BLaER1 (cell line): ENCODE results near the gene KCNQ1OT1.

Experiments used
- H3K27ac ChIP-seq: shearing (Covaris generic); formaldehyde crosslinking; 2 replicates; pipeline ENCODE4 v1.8.1; 2022
- H3K27me3 ChIP-seq: shearing (Covaris generic); formaldehyde crosslinking; 2 replicates; pipeline ENCODE4 v1.8.1; 2022
- H3K36me3 ChIP-seq: shearing (Covaris generic); formaldehyde crosslinking; 2 replicates; pipeline ENCODE4 v1.8.1; 2022
- H3K4me1 ChIP-seq: shearing (Covaris generic); formaldehyde crosslinking; 2 replicates; pipeline ENCODE4 v1.8.1; 2022
- H3K4me2 ChIP-seq: shearing (Covaris generic); formaldehyde crosslinking; 2 replicates; pipeline ENCODE4 v1.8.1; 2022
- H3K4me3 ChIP-seq: shearing (Covaris generic); formaldehyde crosslinking; 2 replicates; pipeline ENCODE4 v1.8.1; 2022
- H3K9ac ChIP-seq: shearing (Covaris generic); formaldehyde crosslinking; 2 replicates; pipeline ENCODE4 v1.8.1; 2022
- H3K9me3 ChIP-seq: shearing (Covaris generic); formaldehyde crosslinking; 2 replicates; pipeline ENCODE4 v1.8.1; 2022
- H4K20me1 ChIP-seq: shearing (Covaris generic); formaldehyde crosslinking; 2 replicates; pipeline ENCODE4 v1.8.1; 2022
- Cebpa-rat ChIP-seq: shearing (Covaris generic); IDR thresholded peaks from 2 replicates; pipeline ENCODE4 v1.8.1; 2022

KCNQ1OT1 gene

GRCh38 chr11:2561696-2562581 is 137.9 kb downstream of the KCNQ1OT1 start:
- peaks cover 83% of the 10 kb centered on the region for H3K4me1 ChIP-seq
- H3K9ac ChIP-seq, result peak overlapping the region; percentile 69
- no peaks in the 10 kb centered on the region for H3K27me3 ChIP-seq
- peaks cover 7% of the 10 kb centered on the region for H3K9me3 ChIP-seq
- peak overlapping the region; percentile 90 for H3K27ac ChIP-seq
- H3K36me3 ChIP-seq, result no peaks in the 10 kb centered on the region
- no peak for TF ChIP-seq Cebpa-rat
- no peaks in the 10 kb centered on the region for H4K20me1 ChIP-seq
- no peak overlapping the region for H3K4me3 ChIP-seq
- peak overlapping the region; percentile 73 for H3K4me2 ChIP-seq

GRCh38 chr11:2559527-2560311 is 140.1 kb downstream of the KCNQ1OT1 start:
- no peak for TF ChIP-seq Cebpa-rat

DNA sequence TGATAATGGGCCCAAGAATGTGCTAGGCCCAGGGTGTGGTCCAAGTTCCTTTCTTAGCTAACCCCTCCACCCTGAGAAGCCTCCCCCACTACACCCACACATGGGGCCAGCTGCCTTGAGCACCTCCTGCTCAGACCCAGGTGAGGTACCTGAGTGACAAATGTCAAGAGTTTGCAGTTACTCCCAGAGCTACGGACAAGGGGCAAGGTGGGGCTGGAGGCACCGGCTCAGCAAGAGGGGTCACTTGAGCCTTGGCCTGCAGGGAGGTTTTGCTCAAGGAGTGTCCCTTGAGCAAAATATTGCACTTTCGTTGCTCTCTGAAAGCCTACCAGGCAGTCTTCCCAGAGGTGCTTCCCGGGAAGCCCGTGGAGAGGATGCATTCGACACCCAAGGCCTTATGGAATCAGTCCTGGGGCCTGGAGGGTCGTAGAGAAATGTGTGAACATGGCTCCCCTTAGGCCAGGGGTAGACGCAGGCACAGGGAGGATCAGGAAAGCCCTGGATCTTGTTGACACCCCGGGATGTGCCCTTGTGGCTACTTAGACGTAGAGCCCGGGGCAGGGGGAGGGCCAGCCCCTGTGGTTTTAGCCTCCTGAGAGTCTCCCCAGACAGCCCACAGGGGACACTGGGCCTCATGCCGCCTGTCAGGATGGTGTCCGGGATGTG is 140.8 kb downstream of the KCNQ1OT1 start:
- Histone ChIP-seq H3K4me3 (peak overlapping the region; percentile 50), H3K36me3 (no peaks in the 10 kb centered on the region), H3K27ac (peak overlapping the region; percentile 83), H3K27me3 (no peaks in the 10 kb centered on the region), H3K4me1 (peaks cover 96% of the 10 kb centered on the region), H3K9me3 (peaks cover 8% of the 10 kb centered on the region), H3K9ac (peak overlapping the region; percentile 62), H3K4me2 (peak overlapping the region; percentile 92), H4K20me1 (no peaks in the 10 kb centered on the region)
- TF ChIP-seq Cebpa-rat, result no peak

More at GRCh38 chr11:2559527-2560311, 140.1 kb downstream of the KCNQ1OT1 start:
- Histone ChIP-seq H3K4me2 (peak overlapping the region; percentile 92), H3K4me1 (peaks cover 90% of the 10 kb centered on the region), H3K36me3 (no peaks in the 10 kb centered on the region), H3K27me3 (no peaks in the 10 kb centered on the region), H3K9ac (peak overlapping the region; percentile 62), H3K27ac (peak overlapping the region; percentile 83), H4K20me1 (no peaks in the 10 kb centered on the region), H3K9me3 (peaks cover 7% of the 10 kb centered on the region), H3K4me3 (peak overlapping the region; percentile 50)

GRCh38 chr11:2558397-2558796 is 141.4 kb downstream of the KCNQ1OT1 start:
- peaks cover 96% of the 10 kb centered on the region for H3K4me1 ChIP-seq
- no peak overlapping the region for H3K9ac ChIP-seq
- H3K27ac ChIP-seq, result peak overlapping the region; percentile 83
- no peaks in the 10 kb centered on the region for H3K36me3 ChIP-seq
- H4K20me1 ChIP-seq, result no peaks in the 10 kb centered on the region
- TF ChIP-seq Cebpa-rat, result no peak
- peak overlapping the region; percentile 92 for H3K4me2 ChIP-seq
- no peaks in the 10 kb centered on the region for H3K27me3 ChIP-seq
- no peak overlapping the region for H3K4me3 ChIP-seq
- H3K9me3 ChIP-seq, result peaks cover 14% of the 10 kb centered on the region
